PC-9 (cell line): ENCODE data around the gene VENTX. TPM values are rescaled to one million over a fixed set of nuclear protein-coding genes. Genes with fewer than 3 reads are reported as not detected.

Experiments used
- Bru-seq: library from RNA; stranded (reverse); fragments of 400-500 nt; gene quantifications from one replicate; lab custom pipeline; 2021; lab: Mats Ljungman, UMichigan
- BruChase-seq, 2 experiments: library from RNA; stranded (reverse); fragments of 400-500 nt; gene quantifications; one replicate each; lab custom pipeline; 2021; lab: Mats Ljungman, UMichigan
- BruUV-seq: library from RNA; stranded (reverse); fragments of 400-500 nt; replicated peaks from 2 replicates; lab custom pipeline; 2021; lab: Mats Ljungman, UMichigan
- CTCF ChIA-PET: fragments of 300-600 bp; sonication (Branson Sonifier 250); formaldehyde crosslinking; loops from one replicate; lab custom pipeline; 2022; ENCODE audit warnings: antibody characterized with exemption; lab: Charles Lee
- POLR2A ChIA-PET: fragments of 300-600 bp; sonication (Branson Sonifier 250); formaldehyde crosslinking; loops from one replicate; lab custom pipeline; 2022; ENCODE audit warnings: antibody characterized with exemption; ENCODE audit not compliant: unreplicated experiment; lab: Charles Lee
- DNase-seq, 2 experiments: peaks; one replicate each; pipeline versions ENCODE4 v3.0.0 to v3.0.0-alpha.2; 2015 to 2022; ENCODE audit warnings: mixed read lengths in 1 of 2
- H2AFZ ChIP-seq: fragments of 200-600 bp; sonication (generic); 2 replicates; pipeline ENCODE4 v1.8.1; 2017; ENCODE audit warnings: antibody characterized with exemption
- H3F3A ChIP-seq: fragments of 200-600 bp; sonication (generic); 2 replicates; pipeline ENCODE4 v1.8.1; 2017; ENCODE audit warnings: antibody characterized with exemption, mild to moderate bottlenecking, low read depth; ENCODE audit not compliant: insufficient read depth
- H3K27ac ChIP-seq: fragments of 200-600 bp; sonication (generic); 2 replicates; pipeline ENCODE4 v1.6.1; 2016; ENCODE audit warnings: mixed run types
- H3K27me3 ChIP-seq: fragments of 200-600 bp; sonication (generic); 2 replicates; pipeline ENCODE4 v1.6.1; 2016; ENCODE audit warnings: low read depth, mixed run types; ENCODE audit not compliant: insufficient read depth
- H3K36me3 ChIP-seq: fragments of 200-600 bp; sonication (generic); 2 replicates; pipeline ENCODE4 v1.6.1; 2016; ENCODE audit warnings: low read depth, mixed run types
- H3K4me1 ChIP-seq: fragments of 200-600 bp; sonication (generic); replicated peaks from 2 replicates; pipeline ENCODE4 v1.6.1; 2016; ENCODE audit warnings: mixed run types; ENCODE audit not compliant: insufficient read depth
- H3K4me2 ChIP-seq: fragments of 200-600 bp; sonication (generic); 2 replicates; pipeline ENCODE4 v1.6.1; 2017; ENCODE audit warnings: mixed run types
- H3K4me3 ChIP-seq: fragments of 200-600 bp; sonication (generic); 2 replicates; pipeline ENCODE4 v1.6.1; 2016; ENCODE audit warnings: mixed run types
- H3K79me2 ChIP-seq: fragments of 200-600 bp; sonication (generic); 2 replicates; pipeline ENCODE4 v1.6.1; 2017; ENCODE audit warnings: low read depth, mixed run types
- H3K9me2 ChIP-seq: fragments of 200-600 bp; sonication (generic); 2 replicates; pipeline ENCODE4 v1.8.1; 2017; ENCODE audit warnings: mild to moderate bottlenecking; ENCODE audit not compliant: insufficient read depth
- H3K9me3 ChIP-seq: fragments of 200-600 bp; sonication (generic); 2 replicates; pipeline ENCODE4 v1.8.1; 2016; ENCODE audit warnings: low read depth; ENCODE audit not compliant: insufficient read depth
- H4K20me1 ChIP-seq: fragments of 200-600 bp; sonication (generic); 2 replicates; pipeline ENCODE4 v1.8.1; 2017; ENCODE audit not compliant: insufficient read depth
- EZH2 ChIP-seq: fragments of 200-600 bp; sonication (generic); IDR thresholded peaks from 2 replicates; pipeline ENCODE4 v1.8.0; 2017; ENCODE audit warnings: antibody characterized with exemption, low read depth
- intact Hi-C: fragments of 100-400 bp; cut with micrococcal nuclease; formaldehyde crosslinking; loops from one replicate; pipeline ENCODE4 v1.10.0; 2022; ENCODE audit not compliant: unreplicated experiment
- long read RNA-seq: library from polyadenylated mRNA; stranded (forward); transcript quantifications from one replicate; pipeline ENCODE4 v2.0.0, GENCODE V29; 2022
- total RNA-seq: library from RNA; stranded (reverse); gene quantifications from 2 replicates; pipeline ENCODE4 v1.2.3, GENCODE V29; 2021
- TF ChIP-seq, protein P1 (sequence below): fragments of 200-600 bp; sonication (generic); conservative IDR thresholded peaks from 2 replicates; pipeline ENCODE4 v1.6.1; 2017; ENCODE audit warnings: mixed run types, antibody characterized with exemption, mild to moderate bottlenecking, moderate library complexity

Gene VENTX, protein sequence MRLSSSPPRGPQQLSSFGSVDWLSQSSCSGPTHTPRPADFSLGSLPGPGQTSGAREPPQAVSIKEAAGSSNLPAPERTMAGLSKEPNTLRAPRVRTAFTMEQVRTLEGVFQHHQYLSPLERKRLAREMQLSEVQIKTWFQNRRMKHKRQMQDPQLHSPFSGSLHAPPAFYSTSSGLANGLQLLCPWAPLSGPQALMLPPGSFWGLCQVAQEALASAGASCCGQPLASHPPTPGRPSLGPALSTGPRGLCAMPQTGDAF
- total RNA-seq = not detected in 2 replicates
- Bru-seq, nascent RNA = not detected
- BruChase-seq, experiment 1, labeled RNA remaining after a 2-hour chase = not detected
- BruChase-seq, experiment 2, labeled RNA remaining after a 6-hour chase = not detected
- long read RNA-seq = 0 reads

DNA sequence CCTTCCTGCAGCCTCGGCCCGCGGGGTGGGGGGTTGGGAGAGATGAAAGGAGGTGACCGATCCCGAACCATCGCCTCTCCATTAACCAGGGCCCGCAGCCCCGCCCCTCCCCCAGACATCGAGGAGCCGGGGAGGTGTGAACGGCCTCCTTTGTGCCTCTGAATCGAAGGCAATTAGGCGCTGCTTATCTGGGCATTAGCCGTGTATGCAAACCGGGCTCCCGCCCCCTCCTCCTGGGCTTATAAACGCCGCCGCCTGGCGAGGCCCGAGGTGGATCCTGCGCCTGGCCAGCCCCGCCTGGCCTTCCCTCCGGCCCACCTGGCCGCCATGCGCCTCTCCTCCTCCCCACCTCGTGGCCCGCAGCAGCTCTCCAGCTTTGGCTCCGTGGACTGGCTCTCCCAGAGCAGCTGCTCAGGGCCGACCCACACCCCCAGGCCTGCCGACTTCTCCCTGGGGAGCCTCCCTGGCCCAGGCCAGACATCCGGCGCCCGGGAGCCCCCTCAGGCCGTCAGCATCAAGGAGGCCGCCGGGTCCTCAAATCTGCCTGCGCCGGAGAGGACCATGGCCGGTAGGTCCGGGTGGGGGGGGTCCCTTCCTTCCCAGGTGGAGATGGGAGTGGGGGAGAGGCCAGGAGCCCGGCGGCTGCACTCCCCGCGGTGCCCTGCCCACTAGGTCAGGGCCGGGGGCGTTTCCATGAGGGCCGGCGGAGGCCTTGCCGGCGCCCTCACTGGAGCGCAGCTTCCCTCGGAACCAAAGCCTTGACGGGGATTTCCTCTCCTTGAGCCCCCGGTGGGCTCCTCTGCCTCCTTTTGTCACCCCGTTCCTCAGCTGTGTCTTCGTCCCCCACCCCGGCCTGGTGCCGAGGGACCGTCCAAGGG, at the start of gene VENTX:
VENTX (plus strand) TSS at position 268 of the 878 bp plus-strand sequence; CDS start at position 328, 60 bp downstream.
- H3K4me1 ChIP-seq = no peaks in the 10 kb centered on the region
- no peak within 1 kb of the TSS for H3K4me2 ChIP-seq
- peaks cover 11% of the 10 kb centered on the region for H3K27me3 ChIP-seq
- no TSS peak for BruUV-seq
- ChIA-PET CTCF (interaction anchor here (0.7 kb wide), 1 partner anchor 31 kb away, joined by 5 read pairs; no protein-coding TSS in a partner anchor), POLR2A (no interaction called here)
- H3K36me3 ChIP-seq = no peaks in the 10 kb centered on the region
- no peaks in the 10 kb centered on the region for H3K9me2 ChIP-seq
- no peaks in the 10 kb centered on the region for H3K9me3 ChIP-seq
- DNase-seq = no peak
- H3K27ac ChIP-seq = no peak within 1 kb of the TSS
- no peaks in the 10 kb centered on the region for H4K20me1 ChIP-seq
- intact Hi-C loops = no loop called here
- H3F3A ChIP-seq = no peaks in the 10 kb centered on the region
- no peak within 1 kb of the TSS for H3K4me3 ChIP-seq
- H2AFZ ChIP-seq = no peak within 1 kb of the TSS
- no peak for TF ChIP-seq EZH2
- TF ChIP-seq, protein P1, sequence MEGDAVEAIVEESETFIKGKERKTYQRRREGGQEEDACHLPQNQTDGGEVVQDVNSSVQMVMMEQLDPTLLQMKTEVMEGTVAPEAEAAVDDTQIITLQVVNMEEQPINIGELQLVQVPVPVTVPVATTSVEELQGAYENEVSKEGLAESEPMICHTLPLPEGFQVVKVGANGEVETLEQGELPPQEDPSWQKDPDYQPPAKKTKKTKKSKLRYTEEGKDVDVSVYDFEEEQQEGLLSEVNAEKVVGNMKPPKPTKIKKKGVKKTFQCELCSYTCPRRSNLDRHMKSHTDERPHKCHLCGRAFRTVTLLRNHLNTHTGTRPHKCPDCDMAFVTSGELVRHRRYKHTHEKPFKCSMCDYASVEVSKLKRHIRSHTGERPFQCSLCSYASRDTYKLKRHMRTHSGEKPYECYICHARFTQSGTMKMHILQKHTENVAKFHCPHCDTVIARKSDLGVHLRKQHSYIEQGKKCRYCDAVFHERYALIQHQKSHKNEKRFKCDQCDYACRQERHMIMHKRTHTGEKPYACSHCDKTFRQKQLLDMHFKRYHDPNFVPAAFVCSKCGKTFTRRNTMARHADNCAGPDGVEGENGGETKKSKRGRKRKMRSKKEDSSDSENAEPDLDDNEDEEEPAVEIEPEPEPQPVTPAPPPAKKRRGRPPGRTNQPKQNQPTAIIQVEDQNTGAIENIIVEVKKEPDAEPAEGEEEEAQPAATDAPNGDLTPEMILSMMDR = no peak
- no peaks in the 10 kb centered on the region for H3K79me2 ChIP-seq

DNA sequence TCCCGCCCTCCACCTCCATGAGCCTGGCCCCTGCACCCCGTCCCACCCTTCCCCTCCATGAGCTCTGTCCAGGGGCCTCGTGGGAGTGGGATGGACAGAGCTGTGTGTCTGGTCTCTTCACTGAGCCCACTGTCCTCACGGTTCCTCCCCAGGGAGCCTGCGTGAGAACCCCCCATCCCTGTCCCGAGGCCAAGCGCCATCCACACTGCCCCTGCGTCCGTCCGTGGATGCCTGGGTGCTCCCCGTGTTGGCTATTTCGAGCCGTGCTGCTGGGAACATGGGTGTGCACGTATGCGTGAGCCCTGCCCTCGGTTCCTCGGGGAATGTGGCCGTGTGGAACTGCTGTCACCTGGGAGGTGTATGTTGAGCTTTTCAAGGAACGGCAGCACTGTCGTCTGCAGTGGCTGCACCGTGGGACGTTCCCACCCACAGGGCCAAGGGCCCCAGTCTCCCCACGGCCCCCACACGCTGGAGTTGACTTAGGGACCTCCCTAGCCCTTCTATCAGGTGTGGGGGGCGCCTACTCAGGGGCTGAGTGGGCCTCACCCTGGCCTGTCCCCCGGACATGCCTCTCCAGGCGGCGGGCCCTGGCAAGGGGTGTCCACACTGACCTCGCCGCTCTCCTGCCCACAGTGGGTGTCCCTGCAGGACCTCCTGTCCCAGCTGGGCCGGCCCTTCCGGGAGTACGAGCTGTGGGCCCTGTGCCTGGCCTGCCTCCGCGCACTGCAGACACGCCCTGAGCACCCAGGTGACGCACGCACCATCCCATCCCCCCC, 49.6 kb upstream of the VENTX start:
- Histone ChIP-seq H3K9me3 (no peaks in the 10 kb centered on the region), H3F3A (no peaks in the 10 kb centered on the region), H3K27ac (no peak overlapping the region), H4K20me1 (no peaks in the 10 kb centered on the region), H3K36me3 (no peaks in the 10 kb centered on the region), H2AFZ (no peak overlapping the region), H3K79me2 (no peaks in the 10 kb centered on the region), H3K27me3 (peaks cover 61% of the 10 kb centered on the region), H3K4me2 (no peak overlapping the region), H3K9me2 (no peaks in the 10 kb centered on the region), H3K4me1 (no peaks in the 10 kb centered on the region), H3K4me3 (no peak overlapping the region)
- no TSS peak for BruUV-seq
- POLR2A ChIA-PET = no interaction called here
- CTCF ChIA-PET = no interaction called here
- no peak for TF ChIP-seq EZH2
- TF ChIP-seq, protein P1 = no peak
- intact Hi-C loops = no loop called here
- no peak for DNase-seq

DNA sequence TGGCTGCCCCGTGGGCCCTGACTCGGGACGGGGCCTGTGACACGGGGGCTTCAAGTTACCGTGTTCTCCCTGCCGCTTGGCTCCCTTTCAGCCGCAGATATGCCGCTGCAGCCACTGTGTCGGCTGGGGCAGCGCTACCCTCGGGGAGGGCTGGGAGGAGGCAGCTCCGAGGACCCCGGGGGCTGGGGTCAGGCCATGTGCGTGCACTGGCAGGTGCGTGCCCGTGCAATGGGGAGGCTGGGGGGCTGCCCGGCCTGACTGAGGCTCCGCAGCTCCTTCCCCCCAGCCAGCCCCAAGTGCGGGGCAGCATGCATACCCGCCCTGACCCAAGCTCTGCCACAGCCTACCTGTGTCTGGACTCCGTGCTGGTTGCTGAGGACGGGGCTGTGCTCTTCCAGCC, 48.4 kb upstream of the VENTX start:
- Histone ChIP-seq H3K4me3 (no peak overlapping the region), H3K36me3 (no peaks in the 10 kb centered on the region), H3K9me3 (no peaks in the 10 kb centered on the region), H3K79me2 (no peaks in the 10 kb centered on the region), H3K9me2 (no peaks in the 10 kb centered on the region), H3K4me1 (no peaks in the 10 kb centered on the region), H3F3A (no peaks in the 10 kb centered on the region), H3K27me3 (peaks cover 68% of the 10 kb centered on the region), H3K4me2 (no peak overlapping the region), H2AFZ (no peak overlapping the region), H3K27ac (no peak overlapping the region), H4K20me1 (no peaks in the 10 kb centered on the region)
- TF ChIP-seq EZH2 = no peak
- TF ChIP-seq, protein P1 = no peak
- ChIA-PET CTCF (no interaction called here), POLR2A (no interaction called here)
- intact Hi-C loops = no loop called here
- BruUV-seq = no TSS peak
- DNase-seq = no peak
